SK-N-SH (cell line): ENCODE results near the gene MRPL52. TPM values are rescaled to one million over a fixed set of nuclear protein-coding genes. Genes with fewer than 3 reads are reported as not detected.

Experiments used
- CTCF ChIA-PET: fragments of 300-600, 350-600 bp; formaldehyde crosslinking; extraction: SDS; loops from one replicate; lab custom pipeline; 2021; lab: Yijun Ruan, JAX
- POLR2A ChIA-PET: fragments of 350-600 bp; sonication (Branson Sonifier 250); formaldehyde crosslinking; extraction: SDS; loops from one replicate; lab custom pipeline; 2020; ENCODE audit warnings: antibody characterized with exemption, inconsistent platforms; lab: Yijun Ruan, JAX
- DNase-seq: peaks from one replicate; pipeline ENCODE4 v3.0.0; 2012
- H2AFZ ChIP-seq: fragments of 200-600 bp; sonication (generic); 2 replicates; pipeline ENCODE4 v1.8.1; 2016; ENCODE audit warnings: antibody characterized with exemption, mild to moderate bottlenecking, low read depth
- H3F3A ChIP-seq: fragments of 200-600 bp; sonication (generic); replicated peaks from 2 replicates; pipeline ENCODE3; 2016; ENCODE audit warnings: antibody characterized with exemption, mild to moderate bottlenecking; ENCODE audit not compliant: insufficient read depth
- H3K27ac ChIP-seq, 2 experiments: fragments of 200-500 bp in 1 of 2; fragments of 200-600 bp in 1 of 2; sonication (Bioruptor generic) in 1 of 2; sonication (generic), shearing (Covaris generic) in 1 of 2; 2 replicates each; pipeline versions ENCODE4 v1.5.1 to v1.6.1; 2014 to 2016; ENCODE audit warnings: low read depth in 2 of 2, inconsistent platforms in 1 of 2, low read length in 1 of 2, mild to moderate bottlenecking in 1 of 2, mixed read lengths in 1 of 2
- H3K27me3 ChIP-seq: fragments of 200-600 bp; sonication (generic), shearing (Covaris generic); 2 replicates; pipeline ENCODE4 v1.6.1; 2016; ENCODE audit warnings: mixed run types; ENCODE audit not compliant: insufficient read depth
- H3K36me3 ChIP-seq, 2 experiments: fragments of 200-500 bp in 1 of 2; fragments of 200-600 bp in 1 of 2; sonication (Bioruptor generic) in 1 of 2; sonication (generic) in 1 of 2; replicated peaks in 1 of 2; 2 replicates each; pipeline versions ENCODE3 to v1.5.1; 2014 to 2016; ENCODE audit warnings: low read length in 1 of 2, mild to moderate bottlenecking in 1 of 2; ENCODE audit not compliant: insufficient read depth in 2 of 2, control insufficient read depth in 1 of 2
- H3K4me1 ChIP-seq, 2 experiments: fragments of 200-500 bp in 1 of 2; fragments of 200-600 bp in 1 of 2; sonication (Bioruptor generic) in 1 of 2; sonication (generic), shearing (Covaris generic) in 1 of 2; 2 replicates each; pipeline versions ENCODE4 v1.5.1 to v1.6.1; 2014 to 2016; ENCODE audit warnings: low read depth in 1 of 2, low read length in 1 of 2, mixed run types in 1 of 2; ENCODE audit not compliant: insufficient read depth in 2 of 2, control insufficient read depth in 1 of 2
- H3K4me2 ChIP-seq: fragments of 200-600 bp; sonication (generic), shearing (Covaris generic); 2 replicates; pipeline ENCODE4 v1.6.1; 2017; ENCODE audit warnings: mixed run types
- H3K4me3 ChIP-seq, 2 experiments: fragments of 200-500 bp in 1 of 2; fragments of 200-600 bp in 1 of 2; sonication (Bioruptor generic) in 1 of 2; sonication (generic), shearing (Covaris generic) in 1 of 2; 2 replicates each; pipeline versions ENCODE4 v1.5.1 to v1.8.1; 2014 to 2016; ENCODE audit warnings: low read depth in 2 of 2, inconsistent platforms in 1 of 2, low read length in 1 of 2, mild to moderate bottlenecking in 1 of 2, mixed read lengths in 1 of 2, moderate library complexity in 1 of 2
- H3K79me2 ChIP-seq: fragments of 200-600 bp; sonication (generic); 2 replicates; pipeline ENCODE4 v1.8.1; 2017; ENCODE audit warnings: mild to moderate bottlenecking; ENCODE audit not compliant: insufficient read depth
- H3K9ac ChIP-seq: fragments of 200-600 bp; sonication (generic); 2 replicates; pipeline ENCODE4 v1.6.1; 2017; ENCODE audit warnings: mixed run types
- H3K9me2 ChIP-seq: fragments of 200-600 bp; sonication (generic); 2 replicates; pipeline ENCODE4 v1.6.1; 2017; ENCODE audit warnings: mixed run types
- H3K9me3 ChIP-seq: fragments of 200-600 bp; sonication (generic); 2 replicates; pipeline ENCODE4 v1.6.1; 2017; ENCODE audit warnings: mixed run types, mild to moderate bottlenecking, moderate library complexity
- H4K20me1 ChIP-seq: fragments of 200-600 bp; sonication (generic); 2 replicates; pipeline ENCODE4 v1.6.1; 2017; ENCODE audit warnings: mild to moderate bottlenecking, mixed run types; ENCODE audit not compliant: insufficient read depth
- ELF1 ChIP-seq: IDR thresholded peaks from 2 replicates; pipeline ENCODE4 v1.4.0; 2012
- EZH2phosphoT487 ChIP-seq: fragments of 200-600 bp; sonication (generic); IDR thresholded peaks from 2 replicates; pipeline ENCODE4 v1.6.1; 2017; ENCODE audit warnings: low read depth, mixed run types, mild to moderate bottlenecking, antibody characterized with exemption, moderate library complexity, borderline replicate concordance
- FOSL2 ChIP-seq: IDR thresholded peaks from 2 replicates; pipeline ENCODE4 v1.4.0; 2012; ENCODE audit warnings: low read depth, mild to moderate bottlenecking, moderate library complexity, borderline replicate concordance
- FOXM1 ChIP-seq: IDR thresholded peaks from 2 replicates; pipeline ENCODE4 v1.4.0; 2012; ENCODE audit warnings: low read depth, mild to moderate bottlenecking
- IRF3 ChIP-seq: fragments of 150-350 bp; IDR thresholded peaks from 2 replicates; pipeline ENCODE4 v1.6.1; 2016; ENCODE audit warnings: mild to moderate bottlenecking, low read depth, low read length
- MEF2A ChIP-seq: IDR thresholded peaks from 2 replicates; pipeline ENCODE4 v1.4.0; 2012; ENCODE audit warnings: low read depth, borderline replicate concordance
- MXI1 ChIP-seq: IDR thresholded peaks from 2 replicates; pipeline ENCODE4 v1.6.1; 2012; ENCODE audit warnings: mild to moderate bottlenecking, low read depth, low read length, improper control_type of control experiment
- RXRA ChIP-seq: IDR thresholded peaks from 2 replicates; pipeline ENCODE4 v1.4.0; 2012; ENCODE audit warnings: low read depth, mild to moderate bottlenecking, borderline replicate concordance
- TAF1 ChIP-seq: IDR thresholded peaks from 2 replicates; pipeline ENCODE4 v1.6.1; 2012; ENCODE audit warnings: low read depth, mild to moderate bottlenecking, low read length, moderate library complexity, borderline replicate concordance
- TCF12 ChIP-seq: IDR thresholded peaks from 2 replicates; pipeline ENCODE4 v1.4.0; 2012
- USF1 ChIP-seq: IDR thresholded peaks from 2 replicates; pipeline ENCODE4 v1.4.0; 2012; ENCODE audit warnings: low read depth, borderline replicate concordance
- YY1 ChIP-seq: IDR thresholded peaks from 2 replicates; pipeline ENCODE4 v1.4.0; 2012; ENCODE audit warnings: low read depth, mild to moderate bottlenecking
- WGBS: methylation state at CpG from one replicate; pipeline ENCODE4 v1.1.6; 2017; ENCODE audit warnings: low lambda C conversion rate; 5-methylcytosine and 5-hydroxymethylcytosine counted together
- polyA plus RNA-seq, 3 experiments: library from polyadenylated mRNA; depleted of rRNA; stranded (reverse); fragments of >200 nt; gene quantifications; 2 replicates each; pipeline ENCODE4 v1.2.3, GENCODE V29; 2012
- TF ChIP-seq, protein P1 (sequence below): IDR thresholded peaks from 2 replicates; pipeline ENCODE4 v1.6.1; 2012; ENCODE audit warnings: mild to moderate bottlenecking, low read depth, low read length, moderate library complexity
- TF ChIP-seq, protein P2 (sequence below): fragments of 150-350 bp; IDR thresholded peaks from 2 replicates; pipeline ENCODE4 v1.6.1; 2017; ENCODE audit warnings: antibody characterized with exemption, low read length, low read depth, borderline replicate concordance
- TF ChIP-seq, protein P3 (sequence below): IDR thresholded peaks from 2 replicates; pipeline ENCODE4; 2012

MRPL52 gene
- polyA plus RNA-seq, 1 of the 3 experiments (the other 2 are of a cell fraction): 116 TPM

GRCh38 chr14:22820731-22821130 lies 9.0 kb upstream of the MRPL52 start (continued):
- TF ChIP-seq, protein P1, sequence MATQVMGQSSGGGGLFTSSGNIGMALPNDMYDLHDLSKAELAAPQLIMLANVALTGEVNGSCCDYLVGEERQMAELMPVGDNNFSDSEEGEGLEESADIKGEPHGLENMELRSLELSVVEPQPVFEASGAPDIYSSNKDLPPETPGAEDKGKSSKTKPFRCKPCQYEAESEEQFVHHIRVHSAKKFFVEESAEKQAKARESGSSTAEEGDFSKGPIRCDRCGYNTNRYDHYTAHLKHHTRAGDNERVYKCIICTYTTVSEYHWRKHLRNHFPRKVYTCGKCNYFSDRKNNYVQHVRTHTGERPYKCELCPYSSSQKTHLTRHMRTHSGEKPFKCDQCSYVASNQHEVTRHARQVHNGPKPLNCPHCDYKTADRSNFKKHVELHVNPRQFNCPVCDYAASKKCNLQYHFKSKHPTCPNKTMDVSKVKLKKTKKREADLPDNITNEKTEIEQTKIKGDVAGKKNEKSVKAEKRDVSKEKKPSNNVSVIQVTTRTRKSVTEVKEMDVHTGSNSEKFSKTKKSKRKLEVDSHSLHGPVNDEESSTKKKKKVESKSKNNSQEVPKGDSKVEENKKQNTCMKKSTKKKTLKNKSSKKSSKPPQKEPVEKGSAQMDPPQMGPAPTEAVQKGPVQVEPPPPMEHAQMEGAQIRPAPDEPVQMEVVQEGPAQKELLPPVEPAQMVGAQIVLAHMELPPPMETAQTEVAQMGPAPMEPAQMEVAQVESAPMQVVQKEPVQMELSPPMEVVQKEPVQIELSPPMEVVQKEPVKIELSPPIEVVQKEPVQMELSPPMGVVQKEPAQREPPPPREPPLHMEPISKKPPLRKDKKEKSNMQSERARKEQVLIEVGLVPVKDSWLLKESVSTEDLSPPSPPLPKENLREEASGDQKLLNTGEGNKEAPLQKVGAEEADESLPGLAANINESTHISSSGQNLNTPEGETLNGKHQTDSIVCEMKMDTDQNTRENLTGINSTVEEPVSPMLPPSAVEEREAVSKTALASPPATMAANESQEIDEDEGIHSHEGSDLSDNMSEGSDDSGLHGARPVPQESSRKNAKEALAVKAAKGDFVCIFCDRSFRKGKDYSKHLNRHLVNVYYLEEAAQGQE: no peak
- TF ChIP-seq MEF2A (no peak), EZH2phosphoT487 (no peak), IRF3 (no peak), FOSL2 (no peak)
- TF ChIP-seq, protein P2, sequence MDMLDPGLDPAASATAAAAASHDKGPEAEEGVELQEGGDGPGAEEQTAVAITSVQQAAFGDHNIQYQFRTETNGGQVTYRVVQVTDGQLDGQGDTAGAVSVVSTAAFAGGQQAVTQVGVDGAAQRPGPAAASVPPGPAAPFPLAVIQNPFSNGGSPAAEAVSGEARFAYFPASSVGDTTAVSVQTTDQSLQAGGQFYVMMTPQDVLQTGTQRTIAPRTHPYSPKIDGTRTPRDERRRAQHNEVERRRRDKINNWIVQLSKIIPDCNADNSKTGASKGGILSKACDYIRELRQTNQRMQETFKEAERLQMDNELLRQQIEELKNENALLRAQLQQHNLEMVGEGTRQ: no peak

DNA sequence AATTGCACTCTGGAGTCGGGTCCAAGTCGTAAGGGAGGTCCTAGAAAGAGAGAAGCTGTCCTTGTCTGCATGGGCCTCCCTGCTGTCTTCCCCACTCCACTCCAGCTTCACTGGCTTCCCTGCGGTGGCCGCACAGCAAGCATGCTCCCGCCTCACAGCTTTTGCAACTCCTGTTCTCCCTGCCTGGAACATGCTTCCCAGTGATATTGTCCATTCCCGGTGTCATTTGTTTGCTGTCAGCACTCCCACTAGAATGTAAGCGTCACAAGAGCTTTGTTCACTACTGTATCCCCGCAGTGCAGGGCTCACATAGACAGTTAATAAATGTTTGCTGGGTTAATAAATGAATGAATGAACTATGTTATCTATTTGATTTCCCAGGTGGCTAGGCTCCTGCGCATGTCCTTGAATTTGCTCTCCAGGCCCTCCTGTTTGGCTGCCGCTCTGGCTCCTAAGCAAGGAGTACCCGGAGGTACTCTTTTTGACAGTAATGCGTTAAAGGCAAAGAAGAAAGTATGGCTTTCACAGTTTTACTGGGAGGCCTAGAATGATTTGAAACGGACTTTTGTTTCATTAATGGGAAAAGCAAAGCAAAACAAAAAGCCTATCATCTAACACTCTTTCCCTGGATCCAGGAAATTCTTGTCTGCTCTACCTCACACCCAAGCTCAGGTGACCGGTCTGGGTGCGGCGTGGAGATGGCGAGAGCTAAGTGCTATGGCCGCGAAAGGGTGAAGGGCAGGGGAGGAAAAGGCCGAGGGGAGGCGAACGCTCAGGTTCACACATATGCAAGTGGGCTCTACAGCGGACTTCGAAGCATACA lies 8.3 kb upstream of the MRPL52 start:
- H3K36me3 ChIP-seq: no peaks in the 10 kb centered on the region
- no peak overlapping the region for H3K9ac ChIP-seq
- no peak overlapping the region for H3K4me3 ChIP-seq
- ChIA-PET CTCF (interaction anchor here (1.0 to 19.1 kb wide), 12 partner anchors 33 to 432 kb away, joined by 3 to 472 read pairs (median 6); partner anchors contain the start of genes LRP10, PRMT5 and RBM23), POLR2A (interaction anchor here (0.5 kb wide), 1 partner anchor 239 kb away, joined by 4 read pairs; no protein-coding TSS in a partner anchor)
- H3F3A ChIP-seq: no peaks in the 10 kb centered on the region
- 83% methylated on average over 20 of the region's 24 CpGs for WGBS
- H3K9me3 ChIP-seq: no peaks in the 10 kb centered on the region
- no peaks in the 10 kb centered on the region for H4K20me1 ChIP-seq
- H2AFZ ChIP-seq: no peak overlapping the region
- H3K27me3 ChIP-seq: no peaks in the 10 kb centered on the region
- H3K27ac ChIP-seq: no peak overlapping the region
- DNase-seq: no peak
- peaks cover 8 to 13% of the 10 kb centered on the region in 2 experiments; a peak in 2 of 4 replicates for H3K4me1 ChIP-seq
- H3K4me2 ChIP-seq: no peak overlapping the region
- no peaks in the 10 kb centered on the region for H3K79me2 ChIP-seq
- no peaks in the 10 kb centered on the region for H3K9me2 ChIP-seq
- TF ChIP-seq USF1 (no peak), YY1 (no peak), TAF1 (no peak), FOSL2 (no peak), TCF12 (no peak), ELF1 (no peak), FOXM1 (no peak), MXI1 (no peak), RXRA (no peak)
- TF ChIP-seq, protein P1: no peak
- TF ChIP-seq, protein P2: no peak
- TF ChIP-seq, protein P3, sequence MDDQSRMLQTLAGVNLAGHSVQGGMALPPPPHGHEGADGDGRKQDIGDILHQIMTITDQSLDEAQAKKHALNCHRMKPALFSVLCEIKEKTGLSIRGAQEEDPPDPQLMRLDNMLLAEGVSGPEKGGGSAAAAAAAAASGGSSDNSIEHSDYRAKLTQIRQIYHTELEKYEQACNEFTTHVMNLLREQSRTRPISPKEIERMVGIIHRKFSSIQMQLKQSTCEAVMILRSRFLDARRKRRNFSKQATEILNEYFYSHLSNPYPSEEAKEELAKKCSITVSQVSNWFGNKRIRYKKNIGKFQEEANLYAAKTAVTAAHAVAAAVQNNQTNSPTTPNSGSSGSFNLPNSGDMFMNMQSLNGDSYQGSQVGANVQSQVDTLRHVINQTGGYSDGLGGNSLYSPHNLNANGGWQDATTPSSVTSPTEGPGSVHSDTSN: no peak
